ENCODE results near the gene EML3.
"Not testable (repeated sequence)": the region's sequence is repeated elsewhere in the genome, so short reads cannot be mapped to it uniquely, and the experiment has no call there.

The EML3 gene

DNA sequence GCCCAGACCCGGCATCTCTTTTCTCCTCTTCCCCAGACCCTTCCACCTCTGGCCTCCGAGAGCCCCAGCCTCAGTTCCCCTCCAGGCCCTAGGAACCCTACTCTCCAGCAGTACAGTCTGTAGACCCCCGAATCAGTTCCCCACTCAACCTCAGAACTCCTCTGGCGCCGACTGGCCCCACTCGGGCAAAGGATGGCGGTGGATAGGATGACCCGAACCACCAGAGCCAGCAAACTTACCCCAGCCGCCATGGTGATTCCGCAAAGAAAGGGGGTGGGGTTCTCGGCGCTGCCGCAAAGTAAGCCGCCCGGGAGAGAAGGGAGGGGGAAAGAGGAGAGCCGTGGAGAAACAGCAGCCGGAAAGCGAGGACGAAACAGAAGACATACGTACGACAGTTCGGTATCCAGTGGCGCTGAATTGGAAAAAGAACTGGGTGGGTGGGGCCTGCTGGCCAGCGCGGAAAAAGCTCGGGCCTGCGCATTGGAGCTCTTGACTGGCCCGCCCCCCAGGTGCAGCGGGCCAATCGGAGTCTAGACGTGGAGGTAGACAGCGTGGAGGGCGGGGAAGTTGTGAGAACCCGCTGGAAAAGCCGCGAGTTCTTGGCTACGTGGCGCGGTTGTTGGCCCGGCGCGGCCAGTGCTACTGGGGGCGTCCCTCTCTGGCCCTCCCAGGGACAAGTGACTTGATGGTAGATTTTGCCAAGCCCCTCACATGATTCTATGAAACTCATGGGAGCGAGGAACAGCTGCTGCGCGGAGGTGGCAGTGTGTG lies 38.8 kb downstream of the EML3 start, which contains the start of gene EEF1G:
TSS of gene EEF1G (minus strand) at position 300 of the 771 bp plus-strand sequence. CDS start at position 251, 49 bp downstream.
- FAIRE-seq = peak; percentile 80
- peak; percentile 99 for DNase-seq (ENCODE audit: low spot score)

DNA sequence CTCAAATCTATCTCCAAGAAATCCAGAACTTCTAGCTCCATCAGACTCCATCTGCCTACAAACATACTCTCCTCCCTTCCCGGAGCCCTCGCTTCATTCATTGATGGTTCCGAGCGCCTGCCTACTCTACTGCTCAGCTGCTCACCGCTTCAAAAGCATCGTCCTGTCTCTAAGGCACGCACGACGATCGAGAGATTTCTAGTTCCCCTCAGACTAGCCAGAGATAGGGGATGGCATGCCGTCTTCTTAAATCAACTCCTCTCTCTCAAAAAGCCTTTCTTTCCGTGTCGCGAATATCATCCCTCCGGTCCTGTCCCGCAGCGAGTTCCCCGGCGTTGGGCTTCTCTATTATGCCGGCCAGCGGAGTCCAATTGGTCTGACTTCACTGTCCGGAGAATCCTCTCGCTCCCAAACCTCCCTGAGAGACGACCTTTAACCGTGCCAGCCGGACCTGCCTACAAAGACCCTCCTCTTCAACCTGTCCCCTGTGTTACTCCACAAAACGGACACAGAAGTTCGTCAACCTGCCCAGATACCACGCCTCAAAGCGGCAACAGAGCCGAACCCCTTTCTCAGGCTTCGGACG lies 39.5 kb downstream of the EML3 start:
- no peak for FAIRE-seq
- DNase-seq (ENCODE audit: low spot score) = no peak

GRCh38 chr11:62572431-62572830 lies 40.1 kb downstream of the EML3 start:
- FAIRE-seq = no peak

DNA sequence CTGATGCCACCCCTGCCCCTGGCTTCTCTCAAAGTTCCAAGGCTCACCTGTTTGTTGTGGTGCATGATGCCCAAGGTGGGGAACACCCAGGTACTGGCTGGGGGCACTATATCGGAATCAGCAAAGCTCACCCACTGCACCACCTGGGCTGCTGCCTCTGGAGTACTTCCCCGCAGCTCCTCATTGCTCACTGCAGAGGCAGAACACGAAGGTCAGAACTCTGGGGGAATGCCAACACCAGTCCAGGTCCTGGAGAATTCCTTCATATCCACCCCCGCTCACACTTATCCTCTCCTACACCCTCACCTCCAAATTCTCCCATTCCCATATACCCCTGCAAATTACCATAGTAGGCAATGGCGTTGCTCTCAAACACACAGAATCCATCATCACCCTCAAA lies 41.1 kb downstream of the EML3 start:
- not testable (repeated sequence) for DNase-seq (ENCODE audit: low spot score); FAIRE-seq

More at GRCh38 chr11:62572431-62572830, 40.1 kb downstream of the EML3 start:
- no peak for DNase-seq (ENCODE audit: low spot score)

DNA sequence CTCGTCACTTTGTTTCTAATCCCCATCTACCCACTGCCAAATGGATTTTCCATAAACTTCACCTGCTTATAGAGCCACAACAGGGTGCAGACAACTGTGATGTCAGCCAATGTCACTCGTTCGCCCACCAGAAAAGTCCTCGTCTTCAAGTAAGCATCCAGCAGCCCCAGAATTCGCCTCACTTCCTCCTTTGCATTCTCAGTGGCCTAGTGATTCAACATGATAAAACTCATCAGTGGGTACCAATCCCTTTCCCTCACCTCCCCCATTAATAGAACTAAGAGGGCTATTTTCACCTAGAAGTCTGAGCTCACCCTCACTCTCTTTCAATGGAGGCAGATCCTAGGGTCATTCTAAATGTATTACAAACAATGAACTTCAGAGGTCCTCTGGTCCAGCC lies 41.7 kb downstream of the EML3 start:
- not testable (repeated sequence) for FAIRE-seq; DNase-seq (ENCODE audit: low spot score)

DNA sequence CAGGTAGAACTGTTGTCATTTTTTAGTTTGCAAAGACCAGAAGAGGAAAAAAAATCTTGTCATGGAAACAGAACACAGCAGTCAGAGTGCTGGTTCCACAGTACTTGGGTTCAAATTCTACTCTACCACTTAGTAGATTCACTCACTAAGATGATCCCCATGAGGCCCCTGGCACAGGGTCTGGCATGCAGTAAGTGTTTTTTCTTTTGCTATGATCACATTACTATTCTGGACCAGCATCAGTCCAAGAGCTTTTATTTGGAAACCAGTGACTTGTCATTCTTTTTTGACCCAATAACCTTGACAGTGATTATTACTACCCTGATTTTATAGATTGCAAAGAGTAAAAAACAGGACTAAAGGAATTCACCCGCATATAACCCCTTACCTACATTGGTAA lies 43.0 kb downstream of the EML3 start:
- DNase-seq (ENCODE audit: low spot score) = no peak
- FAIRE-seq = no peak

- DNase-seq (ENCODE audit: low spot score) = no peak
- no peak for FAIRE-seq
These were observed 45.4 kb downstream of the EML3 start for GRCh38 chr11:62567018-62567633.

GRCh38 chr11:62566247-62566646 lies 46.3 kb downstream of the EML3 start:
- DNase-seq (ENCODE audit: low spot score) = no peak
- no peak for FAIRE-seq

DNA sequence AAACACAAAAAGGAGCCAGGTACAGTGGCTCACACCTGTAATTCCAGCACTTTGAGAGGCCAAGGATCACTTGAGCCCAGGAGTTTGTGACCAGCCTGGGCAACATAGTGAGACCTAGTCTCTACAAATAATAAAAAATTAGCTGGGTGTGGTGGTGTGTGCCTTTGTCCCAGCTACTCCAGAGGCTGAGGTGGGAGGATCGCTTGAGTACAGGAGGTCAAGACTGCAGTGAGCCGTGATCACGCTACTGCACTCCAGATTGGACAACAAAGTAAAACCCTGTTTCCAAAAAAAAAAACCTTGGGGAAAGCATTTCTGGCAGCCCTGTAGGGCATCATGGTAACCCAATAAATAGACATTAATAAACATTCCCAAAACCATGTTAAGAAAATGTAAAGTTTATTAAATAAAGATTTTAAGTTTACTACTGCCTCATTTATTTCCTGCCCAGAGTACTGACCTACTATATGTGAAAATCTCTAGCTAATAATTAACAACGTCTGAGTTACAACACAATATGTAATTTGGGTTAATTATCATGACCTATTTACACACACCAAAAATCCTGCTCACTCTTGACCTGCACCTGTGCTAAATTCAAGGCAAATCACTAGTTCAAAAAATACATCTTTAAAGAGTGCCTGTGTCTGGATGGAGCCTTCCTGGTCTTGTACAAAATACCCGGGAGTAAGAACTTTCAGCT lies 47.3 kb downstream of the EML3 start:
- no peak for DNase-seq (ENCODE audit: low spot score)
- no peak for FAIRE-seq

DNA sequence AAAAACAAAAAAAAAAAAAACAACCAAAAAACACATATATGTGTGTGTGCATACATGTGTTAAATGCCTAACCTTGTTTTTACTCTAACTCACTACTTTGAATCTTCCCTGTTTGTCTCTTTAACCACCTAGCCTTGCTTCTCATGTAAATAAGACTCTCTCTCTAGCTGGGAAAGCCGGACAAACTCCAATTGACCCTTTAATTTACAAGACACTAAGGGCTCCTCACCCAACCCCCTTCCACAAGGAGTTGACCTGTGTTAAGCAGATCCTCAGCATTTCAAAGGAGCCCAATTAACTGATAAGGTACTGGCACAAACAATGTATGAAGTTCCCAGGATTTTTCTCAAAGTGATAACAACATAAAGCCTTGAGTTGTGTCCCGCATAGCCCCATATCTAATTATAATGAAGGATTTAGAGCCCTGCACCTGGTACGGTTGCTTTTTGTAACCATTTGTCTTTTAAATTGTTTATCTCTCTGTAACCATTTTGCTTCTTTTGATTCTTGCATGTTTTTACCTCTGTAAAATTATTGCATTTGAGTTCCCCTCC lies 50.8 kb downstream of the EML3 start:
- not testable (repeated sequence) for FAIRE-seq; DNase-seq (ENCODE audit: low spot score)

DNA sequence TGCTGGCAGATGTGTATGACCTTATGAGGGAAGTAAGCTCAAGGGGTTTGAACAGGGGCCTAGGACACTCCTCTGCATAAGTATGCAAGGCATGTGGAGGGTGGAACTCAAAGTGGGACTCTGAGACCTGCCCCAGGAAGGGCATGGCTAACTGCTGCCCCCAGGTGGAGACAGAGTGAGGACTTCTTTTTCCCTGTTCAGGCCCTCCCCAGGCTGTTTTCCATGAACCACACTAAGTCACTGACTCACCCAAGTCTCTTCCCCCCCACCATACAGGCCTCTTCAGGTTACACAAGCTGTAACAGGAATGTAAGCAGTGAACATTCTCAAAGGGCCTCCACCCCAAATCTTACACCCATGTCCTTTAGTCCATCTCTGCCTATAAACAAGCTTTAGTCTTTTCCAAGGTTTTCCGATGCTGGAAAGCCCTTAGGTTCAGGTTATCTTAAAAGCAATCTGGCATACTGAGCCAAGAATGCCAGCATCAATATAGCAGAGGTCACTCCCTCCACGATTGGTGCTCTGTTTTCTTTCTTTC lies 51.9 kb downstream of the EML3 start:
- FAIRE-seq (peak; percentile 75), DNase-seq (ENCODE audit: low spot score) (peak; percentile 88)

DNA sequence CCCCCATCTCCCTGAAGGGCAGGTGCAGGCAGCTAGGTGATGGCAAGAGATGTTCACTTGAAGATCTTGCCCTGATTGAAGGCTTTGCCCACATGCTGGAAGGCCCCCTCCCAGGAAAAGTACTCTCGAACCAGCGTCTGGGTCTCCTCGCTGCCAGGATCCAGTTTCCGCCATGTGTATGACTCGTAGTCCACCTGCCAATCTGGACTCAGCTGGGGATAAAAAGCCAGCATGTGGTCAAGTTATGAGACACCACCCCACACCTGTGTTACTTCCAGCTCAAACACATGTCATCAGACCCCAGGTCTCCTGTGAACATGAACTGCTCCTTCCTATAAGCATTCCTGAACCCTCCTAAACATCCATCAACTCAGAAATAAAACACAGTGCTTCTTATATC lies 52.9 kb downstream of the EML3 start:
- not testable (repeated sequence) for FAIRE-seq; DNase-seq (ENCODE audit: low spot score)

GRCh38 chr11:62559204-62559603 lies 53.4 kb downstream of the EML3 start:
- no peak for FAIRE-seq

DNA sequence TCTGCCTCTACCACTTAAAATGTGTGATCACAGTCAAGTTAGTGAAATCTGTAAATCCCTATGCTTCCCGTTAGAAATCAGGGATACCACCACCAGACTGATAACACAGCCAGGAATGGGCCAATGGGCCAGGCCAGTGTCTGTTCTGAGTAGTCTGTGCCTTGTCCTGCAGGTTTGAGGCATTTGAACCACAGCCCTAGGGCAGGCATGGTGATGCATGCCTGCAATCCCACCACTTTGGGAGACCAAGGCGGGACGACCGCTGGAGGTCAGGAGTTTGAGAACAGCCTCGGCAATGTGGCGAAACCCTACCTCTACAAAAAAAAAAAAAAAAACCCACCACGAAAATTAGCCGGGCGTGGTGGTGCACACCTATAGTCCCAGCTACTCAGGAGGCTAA lies 53.9 kb downstream of the EML3 start:
- FAIRE-seq = no peak
- no peak for DNase-seq (ENCODE audit: low spot score)

More at GRCh38 chr11:62559204-62559603, 53.4 kb downstream of the EML3 start:
- DNase-seq (ENCODE audit: low spot score) = no peak

- DNase-seq (ENCODE audit: low spot score) = peak; percentile 51
- FAIRE-seq = peak; percentile 79
These were observed 55.5 kb downstream of the EML3 start for GRCh38 chr11:62556875-62557631.

DNA sequence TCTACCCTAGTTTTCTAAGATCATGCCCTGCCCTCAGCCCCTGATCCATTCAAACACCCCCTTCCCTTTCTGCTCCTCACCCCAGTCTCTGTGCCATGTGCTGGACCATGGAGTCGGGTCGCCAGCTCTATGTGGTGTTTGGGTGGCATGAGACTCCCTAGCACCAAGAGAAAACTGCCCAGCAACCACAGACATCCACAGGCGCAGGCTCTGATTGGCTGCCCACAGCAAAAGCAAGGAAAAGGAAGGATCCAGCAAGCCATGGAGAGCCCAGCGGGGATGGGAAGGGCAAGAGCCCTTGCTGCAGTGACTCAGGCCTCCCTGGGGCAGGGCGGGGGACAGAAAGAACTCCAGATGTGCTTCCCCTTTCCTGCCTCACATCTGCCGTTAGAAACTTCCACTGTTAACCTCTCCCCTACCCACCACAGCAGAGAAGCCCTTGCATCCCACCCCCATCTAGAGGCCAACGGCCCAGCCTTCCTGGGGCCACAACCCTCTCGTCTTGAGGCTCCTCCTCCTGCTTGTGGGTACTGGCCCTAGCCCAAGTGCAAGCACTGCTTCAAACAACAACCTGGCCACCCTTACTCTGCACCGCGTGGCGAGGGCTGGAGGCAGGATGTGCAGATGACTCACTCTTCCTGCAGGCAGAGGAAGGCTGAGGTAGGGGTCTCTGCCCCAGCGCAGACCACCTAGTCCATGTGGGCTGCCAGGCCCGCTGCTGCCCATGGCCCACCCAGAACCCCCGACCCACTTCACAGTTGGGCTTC lies 56.3 kb downstream of the EML3 start:
- DNase-seq (ENCODE audit: low spot score) = peak; percentile 91
- peak; percentile 69 for FAIRE-seq

GRCh38 chr11:62555464-62556107 lies 57.0 kb downstream of the EML3 start:
- DNase-seq (ENCODE audit: low spot score) (no peak), FAIRE-seq (no peak)

DNA sequence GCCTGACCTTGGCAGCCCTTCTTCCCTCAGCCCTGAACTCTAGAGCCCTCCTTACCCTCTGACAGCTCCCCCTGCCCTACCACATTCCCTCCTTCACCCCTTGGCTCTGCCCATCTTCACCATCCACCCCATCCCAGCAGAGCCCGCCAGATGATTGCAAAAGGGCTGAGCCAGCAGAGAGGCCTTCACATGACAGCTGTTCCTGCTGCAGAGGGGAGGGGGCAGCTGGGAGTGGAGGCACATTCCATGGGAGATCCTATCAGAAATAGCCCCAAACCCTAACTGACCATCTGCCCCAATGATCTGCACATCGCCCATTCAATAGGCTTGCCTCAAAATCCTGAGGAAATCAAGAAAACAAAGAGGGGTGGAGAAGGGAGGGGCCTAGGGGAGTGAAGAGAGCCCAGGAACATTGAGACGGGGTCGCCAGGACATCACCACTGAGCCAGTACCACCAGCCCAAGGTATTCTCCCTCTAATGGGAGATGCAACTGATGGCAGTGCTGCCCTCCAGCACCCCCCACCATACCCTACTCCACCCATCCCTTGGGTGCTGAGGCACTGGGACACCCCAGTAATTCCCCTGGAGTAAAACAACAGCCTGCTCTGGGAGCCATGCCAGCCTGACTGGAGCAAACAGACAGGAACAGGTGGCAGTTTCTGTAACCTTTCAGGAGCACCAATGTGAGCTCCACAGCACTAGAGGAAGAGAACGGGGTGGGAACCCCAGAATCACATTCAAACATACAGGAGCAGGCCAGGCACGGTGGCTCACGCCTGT lies 58.0 kb downstream of the EML3 start:
- FAIRE-seq (no peak), DNase-seq (ENCODE audit: low spot score) (no peak)
